Aorta (tissue), 5 donors: ENCODE results near the gene C19orf25. TPM values are rescaled to one million over a fixed set of nuclear protein-coding genes. Genes with fewer than 3 reads are reported as not detected.

Experiments
- ATAC-seq: fragments of 200-7000 bp; cut with Tn5 transposase; one replicate; pipeline ENCODE4 v1.9.1; 2022; ENCODE audit warnings: moderate library complexity; ENCODE audit not compliant: low FRiP score
- DNase-seq, 2 donors: peaks; one replicate each; pipeline ENCODE4 v3.0.0-alpha.2; 2020
- H3K27ac ChIP-seq, 2 donors: one replicate each; pipeline ENCODE4 v1.5.1; 2013; ENCODE audit warnings: low read length in 2 of 2, mild to moderate bottlenecking in 2 of 2, moderate library complexity in 2 of 2, control low read depth in 1 of 2, inconsistent platforms in 1 of 2, low read depth in 1 of 2
- H3K27me3 ChIP-seq, 2 donors: one replicate each; pipeline ENCODE4 v1.6.1; 2013; ENCODE audit warnings: control low read depth in 1 of 2, low read length in 1 of 2, mild to moderate bottlenecking in 1 of 2, moderate library complexity in 1 of 2; ENCODE audit not compliant: insufficient read depth in 2 of 2, control insufficient read depth in 1 of 2
- H3K36me3 ChIP-seq, 2 donors: one replicate each; pipeline ENCODE4 v1.6.1; 2013; ENCODE audit warnings: control low read depth in 1 of 2, low read length in 1 of 2, mild to moderate bottlenecking in 1 of 2; ENCODE audit not compliant: insufficient read depth in 2 of 2, control insufficient read depth in 1 of 2
- H3K4me1 ChIP-seq, 2 donors: one replicate each; pipeline ENCODE4 v1.6.1; 2013; ENCODE audit warnings: low read length in 2 of 2, control low read depth in 1 of 2, mild to moderate bottlenecking in 1 of 2, moderate library complexity in 1 of 2; ENCODE audit not compliant: insufficient read depth in 2 of 2, control insufficient read depth in 1 of 2
- H3K4me3 ChIP-seq, 2 donors: one replicate each; pipeline ENCODE4 v1.5.1; 2013; ENCODE audit warnings: low read length in 2 of 2, control low read depth in 1 of 2, mild to moderate bottlenecking in 1 of 2
- H3K9me3 ChIP-seq: one replicate; pipeline ENCODE4 v1.6.1; 2013; ENCODE audit warnings: mild to moderate bottlenecking, low read length; ENCODE audit not compliant: control insufficient read depth
- WGBS, 2 donors: extraction: QIAGEN DNeasy Blood & Tissue Kit; methylation state at CpG; one replicate each; pipeline ENCODE4 v1.1.7; 2013; 5-methylcytosine and 5-hydroxymethylcytosine counted together
- intact Hi-C, 2 donors: fragments of 100-400 bp; cut with DNase I; formaldehyde crosslinking; loops; one replicate each; pipeline versions ENCODE4 v1.14.2 to v1.15.0; 2022
- polyA plus RNA-seq, 2 donors: library from polyadenylated mRNA; stranded (reverse); fragments of 200-250 nt; gene quantifications; one replicate each; pipeline ENCODE4 v1.2.3, GENCODE V29; 2013
- total RNA-seq, 2 donors: library from RNA; stranded (reverse); fragmentation: NEBNext Ultra II Directional; extraction: Animal tissue kit (Norgen Biotek cat#: 25700); gene quantifications; one replicate each; pipeline ENCODE4 v1.2.1, GENCODE V29; 2021
- donor health status: healthy with polysubstance abuse.
- donor health status: Bipolar disorder and iron deficiency.
- donor health status: DM: no; HTN: no; CAD: no.
- donor health status: DM: no; HTN: no; CAD: no.
- donor health status: DM: yes; HTN: yes; CAD: no.

C19orf25 gene
- total and polyA plus RNA-seq, 4 donors, result 19.0 to 33.5 (median 22.8) TPM

- peaks cover 0 to 2% of the 10 kb centered on the region in 2 donors for H3K36me3 ChIP-seq
Observed at GRCh38 chr19:1435378-1435989, 43.5 kb downstream of the C19orf25 start.

GRCh38 chr19:1434577-1435060 is 44.4 kb downstream of the C19orf25 start:
- DNase-seq, result no peak
- Histone ChIP-seq H3K4me1 (no peaks in the 10 kb centered on the region), H3K27me3 (no peaks in the 10 kb centered on the region), H3K27ac (no peak overlapping the region), H3K9me3 (no peaks in the 10 kb centered on the region), H3K36me3 (no peaks in the 10 kb centered on the region), H3K4me3 (no peak overlapping the region)
- no peak for ATAC-seq
- intact Hi-C loops, result no loop called here
- 86% methylated on average over 39 of the region's 39 CpGs for WGBS, 2 donors

More at GRCh38 chr19:1435378-1435989, 43.5 kb downstream of the C19orf25 start:
- Histone ChIP-seq H3K9me3 (no peaks in the 10 kb centered on the region), H3K4me3 (no peak overlapping the region), H3K27ac (no peak overlapping the region), H3K4me1 (no peaks in the 10 kb centered on the region), H3K27me3 (no peaks in the 10 kb centered on the region)
- 87 to 88% methylated on average over 21 of the region's 21 CpGs for WGBS, 2 donors
- intact Hi-C loops, result no loop called here
- ATAC-seq (no peak), DNase-seq (no peak)

- Histone ChIP-seq H3K27me3 (no peaks in the 10 kb centered on the region), H3K27ac (no peak overlapping the region), H3K4me3 (no peak overlapping the region), H3K4me1 (no peaks in the 10 kb centered on the region), H3K36me3 (no peaks in the 10 kb centered on the region), H3K9me3 (no peaks in the 10 kb centered on the region)
- no peak for DNase-seq
- no peak for ATAC-seq
- intact Hi-C loops, result no loop called here
- WGBS, 2 donors, result 93 to 95% methylated on average over 16 to 17 of the region's 17 CpGs
Observed at GRCh38 chr19:1434040-1434366, 45.0 kb downstream of the C19orf25 start.

GRCh38 chr19:1433119-1434039 is 45.6 kb downstream of the C19orf25 start:
- H3K4me1 ChIP-seq, result no peaks in the 10 kb centered on the region
- no peaks in the 10 kb centered on the region for H3K9me3 ChIP-seq
- H3K4me3 ChIP-seq, result no peak overlapping the region
- intact Hi-C loops, result no loop called here
- 86 to 88% methylated on average over 47 of the region's 47 CpGs for WGBS, 2 donors
- H3K36me3 ChIP-seq, result no peaks in the 10 kb centered on the region
- DNase-seq (no peak), ATAC-seq (no peak)
- H3K27me3 ChIP-seq, result no peaks in the 10 kb centered on the region
- no peak overlapping the region for H3K27ac ChIP-seq

- no peak overlapping the region for H3K4me3 ChIP-seq
- H3K27me3 ChIP-seq, result no peaks in the 10 kb centered on the region
- 91% methylated on average over 16 of the region's 16 CpGs for WGBS, 2 donors
- ATAC-seq (no peak), DNase-seq (no peak)
- intact Hi-C loops, result no loop called here
- no peaks in the 10 kb centered on the region for H3K36me3 ChIP-seq
- no peaks in the 10 kb centered on the region for H3K9me3 ChIP-seq
- no peaks in the 10 kb centered on the region for H3K4me1 ChIP-seq
- H3K27ac ChIP-seq, result no peak overlapping the region
Observed at GRCh38 chr19:1432507-1432887, 46.5 kb downstream of the C19orf25 start.

- DNase-seq (no peak), ATAC-seq (no peak)
- no peak overlapping the region for H3K4me3 ChIP-seq
- WGBS, 2 donors, result 87 to 88% methylated on average over 24 of the region's 24 CpGs
- no peaks in the 10 kb centered on the region for H3K9me3 ChIP-seq
- intact Hi-C loops, result no loop called here
- no peaks in the 10 kb centered on the region for H3K27me3 ChIP-seq
- H3K4me1 ChIP-seq, result no peaks in the 10 kb centered on the region
- H3K27ac ChIP-seq, result no peak overlapping the region
- H3K36me3 ChIP-seq, result no peaks in the 10 kb centered on the region
Observed at GRCh38 chr19:1431759-1432506, 47.1 kb downstream of the C19orf25 start.

GRCh38 chr19:1430246-1430645 is 48.8 kb downstream of the C19orf25 start:
- intact Hi-C loops, result no loop called here
- Histone ChIP-seq H3K4me3 (no peak overlapping the region), H3K4me1 (no peaks in the 10 kb centered on the region), H3K36me3 (no peaks in the 10 kb centered on the region), H3K27ac (no peak overlapping the region), H3K9me3 (no peaks in the 10 kb centered on the region), H3K27me3 (no peaks in the 10 kb centered on the region)
- no peak for ATAC-seq
- WGBS, 2 donors, result 82 to 83% methylated on average over 13 to 14 of the region's 14 CpGs
- no peak for DNase-seq

- no peak for ATAC-seq
- intact Hi-C loops, result no loop called here
- no peaks in the 10 kb centered on the region for H3K4me1 ChIP-seq
- no peak overlapping the region for H3K27ac ChIP-seq
- H3K9me3 ChIP-seq, result no peaks in the 10 kb centered on the region
- H3K4me3 ChIP-seq, result no peak overlapping the region
- no peaks in the 10 kb centered on the region for H3K36me3 ChIP-seq
- no peaks in the 10 kb centered on the region for H3K27me3 ChIP-seq
- no peak for DNase-seq
- 78% methylated on average over 14 of the region's 14 CpGs for WGBS, 2 donors
Observed at GRCh38 chr19:1429750-1430149, 49.3 kb downstream of the C19orf25 start.
